HG03280 (cell line): ENCODE results near the gene FKBP9.
"Not testable (repeated sequence)": the region's sequence is repeated elsewhere in the genome, so short reads cannot be mapped to it uniquely, and the experiment has no call there.

Experiments used
- ATAC-seq: cut with Tn5 transposase; IDR thresholded peaks from one replicate; pipeline ENCODE4 v1.9.1; 2021; ENCODE audit warnings: mild to moderate bottlenecking, moderate library complexity; ENCODE audit not compliant: unreplicated experiment

Gene FKBP9

DNA sequence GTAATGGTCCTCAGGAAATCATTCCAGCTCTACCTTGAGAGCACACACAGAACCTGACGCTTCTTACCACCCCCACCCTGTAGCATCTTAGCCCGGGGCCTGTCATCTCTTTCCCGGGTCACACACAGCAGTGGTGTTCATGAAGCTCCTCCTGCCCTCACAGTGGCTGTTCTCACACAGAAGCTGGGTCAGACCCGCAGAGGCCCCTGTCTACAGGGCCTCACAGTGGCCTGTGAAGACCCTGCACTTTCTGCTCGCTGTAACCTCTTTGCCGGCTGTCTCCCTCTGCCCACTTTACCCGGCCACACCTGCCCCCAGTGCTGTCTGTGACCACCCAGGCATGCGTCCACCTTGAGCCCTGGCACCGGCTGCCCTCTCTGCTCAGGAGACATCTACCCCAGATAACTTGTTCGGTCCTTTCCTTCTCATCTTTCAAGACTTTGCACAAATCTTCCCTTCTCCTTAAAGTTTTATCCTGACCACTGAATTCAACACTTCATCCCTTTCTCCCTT lies 46.9 kb downstream of the FKBP9 start:
- ATAC-seq, result not testable (repeated sequence)

DNA sequence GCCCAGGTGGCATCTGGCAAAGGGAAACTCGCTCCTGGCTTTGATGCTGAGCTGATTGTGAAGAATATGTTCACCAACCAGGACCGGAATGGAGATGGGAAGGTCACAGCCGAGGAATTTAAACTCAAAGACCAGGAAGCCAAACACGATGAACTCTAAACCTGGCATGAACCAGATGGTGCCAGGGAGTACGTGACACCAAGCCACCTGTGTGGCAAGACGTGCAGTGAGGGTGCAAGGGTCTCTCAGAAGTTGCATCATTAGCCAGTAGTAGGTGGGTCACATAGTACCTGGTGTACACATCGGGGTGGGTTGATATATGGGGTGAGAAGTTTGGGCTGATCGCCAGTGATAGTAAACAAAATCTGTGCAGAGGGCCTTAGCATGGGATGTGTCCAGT lies 48.0 kb downstream of the FKBP9 start:
- ATAC-seq, result not testable (repeated sequence)

- ATAC-seq, result not testable (repeated sequence)
These were observed 48.5 kb downstream of the FKBP9 start for GRCh38 chr7:33005690-33006089.

- no peak for ATAC-seq
These were observed 52.5 kb downstream of the FKBP9 start for GRCh38 chr7:33009734-33010133.

- ATAC-seq, result no peak
These were observed 55.1 kb downstream of the FKBP9 start for GRCh38 chr7:33012364-33012763.

DNA sequence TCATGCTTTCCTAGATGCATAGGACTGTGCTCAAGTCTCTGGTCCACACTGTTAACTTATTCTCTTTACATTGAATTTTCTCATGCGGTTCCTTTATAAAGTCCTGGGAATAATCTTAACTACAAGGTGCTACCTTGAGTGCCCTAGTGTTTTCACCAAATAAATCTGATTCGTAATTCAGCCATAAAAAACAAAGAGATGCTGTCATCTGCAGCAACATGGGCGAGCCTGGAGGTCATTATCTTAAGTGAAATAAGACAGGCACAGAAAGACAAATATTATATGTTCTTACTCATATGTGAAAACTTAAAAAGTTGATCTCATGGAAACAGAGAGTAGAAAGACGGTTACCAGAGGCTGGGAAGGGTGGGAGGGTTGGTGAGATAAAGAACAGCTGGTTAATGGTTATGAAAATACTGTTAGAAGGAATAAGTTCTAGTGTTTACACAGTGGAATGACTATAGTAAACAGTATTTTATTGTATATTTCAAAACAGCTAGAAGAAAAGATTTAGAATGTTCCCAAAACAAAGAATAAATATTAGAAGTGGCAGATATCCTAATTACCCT lies 67.0 kb downstream of the FKBP9 start:
- no peak for ATAC-seq

GRCh38 chr7:33035776-33036175 lies 78.5 kb downstream of the FKBP9 start:
- no peak for ATAC-seq

- ATAC-seq, result no peak
These were observed 81.4 kb downstream of the FKBP9 start for GRCh38 chr7:33038639-33039038.

- ATAC-seq, result peak; percentile 44
These were observed 82.1 kb downstream of the FKBP9 start for GRCh38 chr7:33039257-33039902.

- ATAC-seq, result no peak
These were observed 82.7 kb downstream of the FKBP9 start for GRCh38 chr7:33039903-33040292.

DNA sequence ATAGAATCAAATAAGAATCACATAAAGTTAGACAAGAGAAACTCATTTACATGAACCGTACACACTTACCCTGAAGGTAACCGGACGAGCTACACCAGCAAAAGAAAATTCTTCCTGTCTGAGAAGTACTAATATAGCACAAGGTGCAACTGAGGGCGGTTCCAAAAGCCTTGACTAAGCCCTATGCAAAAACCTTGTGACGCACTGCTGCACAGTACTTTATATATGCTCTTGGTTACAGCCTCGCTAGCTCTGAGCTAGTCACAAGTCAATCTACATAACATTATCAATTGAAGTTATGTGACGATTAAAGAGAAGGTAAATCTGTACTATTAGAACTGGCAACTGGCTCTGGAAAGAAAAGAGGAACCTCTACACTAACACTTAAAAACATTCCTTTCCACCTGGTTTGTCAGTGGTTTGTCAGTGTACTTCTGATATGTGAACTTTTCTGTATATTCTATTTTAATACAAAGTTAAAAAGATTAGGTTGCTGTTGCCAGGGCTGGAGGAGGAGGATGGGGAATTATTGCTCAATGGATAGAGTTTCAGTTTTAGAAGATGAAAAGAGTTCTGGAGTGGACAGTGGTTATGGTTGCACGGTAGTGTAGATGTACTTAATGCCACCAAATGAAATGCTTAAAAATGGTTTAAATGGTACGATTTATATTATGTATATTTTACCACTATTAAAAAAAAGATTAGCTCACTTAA lies 83.7 kb downstream of the FKBP9 start:
- peak; percentile 94 for ATAC-seq

- no peak for ATAC-seq
These were observed 84.6 kb downstream of the FKBP9 start for GRCh38 chr7:33041631-33042428.

DNA sequence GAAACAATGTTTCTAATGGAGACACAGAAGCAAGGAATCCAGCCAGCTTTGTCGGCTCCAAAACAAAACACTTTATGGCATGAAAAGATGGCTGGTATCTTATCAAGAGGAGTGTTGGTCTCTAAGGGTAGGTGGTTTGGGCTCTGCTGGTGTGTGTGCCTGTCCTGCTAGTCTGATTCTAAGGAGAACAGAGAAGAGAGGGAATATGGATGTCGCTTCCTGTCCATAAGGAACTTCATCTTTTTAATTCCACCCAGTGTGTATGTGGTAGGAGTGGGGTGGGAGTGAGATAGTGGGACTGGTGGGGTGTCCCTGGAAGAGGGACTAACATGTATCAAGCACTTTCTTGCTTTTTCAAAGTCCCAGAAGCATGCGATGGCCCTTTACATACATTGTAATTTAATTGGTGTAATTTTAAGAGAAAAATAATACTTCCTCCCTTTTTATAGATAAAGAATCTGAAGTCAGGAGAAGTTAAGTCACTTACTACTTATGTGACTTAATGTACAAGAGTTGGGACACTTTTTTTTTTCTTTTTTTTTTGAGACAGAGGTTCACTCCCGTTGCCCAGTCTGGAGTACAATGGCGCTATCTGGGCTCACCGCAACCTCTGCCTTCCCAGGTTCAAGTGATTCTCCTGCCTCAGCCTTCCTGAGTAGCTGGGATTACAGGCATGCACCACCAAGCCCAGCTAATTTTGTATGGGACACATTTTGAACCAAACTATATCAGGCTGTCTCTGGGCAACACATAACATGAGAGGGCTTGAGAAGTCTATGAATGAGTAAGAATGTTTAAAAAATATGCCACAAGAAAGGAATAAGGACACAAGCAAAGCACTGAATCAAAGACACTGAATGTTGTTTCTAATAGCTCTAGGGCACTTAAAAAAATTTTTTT lies 86.5 kb downstream of the FKBP9 start:
- ATAC-seq, result no peak

DNA sequence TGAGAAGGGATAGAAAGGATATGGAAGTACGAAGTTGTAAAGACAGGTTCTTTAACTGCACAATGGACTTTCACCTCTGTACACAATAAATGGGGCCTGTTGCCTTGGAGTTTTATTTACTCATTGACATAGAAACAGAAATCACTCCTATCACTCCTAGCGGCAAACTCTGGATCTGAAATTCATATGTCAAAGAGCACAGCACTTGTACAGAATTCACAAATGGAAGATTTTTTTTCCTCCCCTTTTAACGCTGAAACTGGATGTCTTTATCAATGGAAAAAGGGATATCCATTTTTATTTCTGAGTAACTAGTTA lies 87.1 kb downstream of the FKBP9 start:
- ATAC-seq, result no peak

- no peak for ATAC-seq
These were observed 87.7 kb downstream of the FKBP9 start for GRCh38 chr7:33044986-33045385.

DNA sequence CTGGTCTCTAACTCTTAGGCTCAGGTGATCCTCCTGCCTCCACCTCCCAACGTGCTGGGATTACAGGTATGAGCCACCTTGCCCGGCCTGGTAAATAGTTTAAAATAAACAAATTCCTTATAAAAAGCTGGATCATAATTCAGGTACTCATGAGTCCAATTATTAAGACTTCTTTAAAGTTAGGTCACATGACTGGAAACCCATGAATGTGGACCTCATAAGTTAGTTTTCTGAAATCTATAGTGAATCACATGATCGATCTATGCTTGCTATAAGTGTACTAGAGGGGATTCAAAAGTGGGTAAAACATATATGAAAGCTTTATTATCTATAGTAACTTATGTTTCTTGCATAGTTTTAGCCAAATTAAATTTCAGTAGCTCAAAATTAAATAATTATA lies 91.0 kb downstream of the FKBP9 start:
- ATAC-seq, result no peak

- no peak for ATAC-seq
These were observed 91.5 kb downstream of the FKBP9 start for GRCh38 chr7:33048704-33049103.

- ATAC-seq, result no peak
These were observed 93.5 kb downstream of the FKBP9 start for GRCh38 chr7:33050535-33051318.

- no peak for ATAC-seq
These were observed 96.5 kb downstream of the FKBP9 start for GRCh38 chr7:33053721-33054120.
